Tibial nerve (tissue), 4 donors: ENCODE measurements around the gene NTSR1. TPM values are rescaled to one million over a fixed set of nuclear protein-coding genes. Genes with fewer than 3 reads are reported as not detected.

Source experiments
- DNase-seq, 2 donors: peaks; one replicate each; pipeline ENCODE4 v3.0.0-alpha.2; 2019; ENCODE audit warnings: low spot score in 2 of 2
- H3K27ac ChIP-seq, 4 donors: fragments of 200-600 bp; sonication (generic) in 3 of 4; one replicate each; pipeline ENCODE4 v1.5.1; 2017 to 2019; ENCODE audit warnings: mild to moderate bottlenecking in 1 of 4
- H3K27me3 ChIP-seq, 2 donors: fragments of 200-600 bp; sonication (generic) in 1 of 2; one replicate each; pipeline versions ENCODE4 v1.5.1 to v1.6.0; 2017 to 2019
- H3K36me3 ChIP-seq, 3 donors: fragments of 200-600 bp; sonication (generic); one replicate each; pipeline ENCODE4 v1.5.1; 2018 to 2019
- H3K4me1 ChIP-seq, 4 donors: fragments of 200-600 bp; sonication (generic) in 3 of 4; one replicate each; pipeline ENCODE4 v1.5.1; 2017 to 2019
- H3K4me3 ChIP-seq, 4 donors: fragments of 200-600 bp; sonication (generic) in 3 of 4; one replicate each; pipeline ENCODE4 v1.5.1; 2017 to 2019; ENCODE audit warnings: mild to moderate bottlenecking in 1 of 4, moderate library complexity in 1 of 4
- H3K9me3 ChIP-seq, 4 donors: fragments of 200-600 bp; sonication (generic) in 3 of 4; one replicate each; pipeline ENCODE4 v1.5.1; 2017 to 2019
- CTCF ChIP-seq, 5 experiments: fragments of 200-600 bp in 3 of 5; fragments of 450-650 bp in 2 of 5; sonication (generic) in 3 of 5; IDR thresholded peaks; one replicate each; pipeline ENCODE4 v1.5.1; 2016 to 2019; ENCODE audit warnings: antibody characterized with exemption in 5 of 5, mild to moderate bottlenecking in 3 of 5, moderate library complexity in 2 of 5
- EP300 ChIP-seq, 2 donors: sonication (generic); formaldehyde crosslinking; IDR thresholded peaks; one replicate each; pipeline ENCODE4 v1.6.1; 2017; ENCODE audit warnings: antibody characterized with exemption in 2 of 2, mild to moderate bottlenecking in 1 of 2
- POLR2A ChIP-seq, 2 donors: fragments of 450-650 bp; IDR thresholded peaks; one replicate each; pipeline ENCODE4 v1.6.1; 2017; ENCODE audit warnings: antibody characterized with exemption in 2 of 2, mild to moderate bottlenecking in 2 of 2, moderate library complexity in 2 of 2
- WGBS, 2 donors: methylation state at CpG; one replicate each; pipeline ENCODE4 v1.1.5; 2018; 5-methylcytosine and 5-hydroxymethylcytosine counted together
- total RNA-seq, 4 donors: library from RNA; depleted of rRNA; stranded (reverse); fragments of >200 nt; gene quantifications; one replicate each; pipeline ENCODE4 v1.1.0, GENCODE V29; 2016

The NTSR1 gene
- total RNA-seq, 4 donors from 2014 or later = 0.30 TPM; not detected in 3

- 71 to 73% methylated on average over 25 of the region's 25 CpGs for WGBS, 2 donors
- DNase-seq = no peak
These were observed 62.9 kb downstream of the NTSR1 start for GRCh38 chr20:62771396-62772102.

GRCh38 chr20:62772103-62772611, 63.5 kb downstream of the NTSR1 start:
- no peak for TF ChIP-seq CTCF (IDR thresholded peaks at IDR 0.05)
- no peak for TF ChIP-seq EP300 (IDR thresholded peaks at IDR 0.05)
- no peak for TF ChIP-seq POLR2A (IDR thresholded peaks at IDR 0.05)
- H3K27me3 ChIP-seq = peaks cover 0 to 38% of the 10 kb centered on the region in 2 donors
- H3K4me3 ChIP-seq = no peak overlapping the region
- H3K9me3 ChIP-seq = no peaks in the 10 kb centered on the region
- H3K36me3 ChIP-seq = no peaks in the 10 kb centered on the region
- DNase-seq = no peak
- WGBS, 2 donors = 86 to 91% methylated on average over 22 to 23 of the region's 23 CpGs
- peaks cover 0 to 11% (median 5%) of the 10 kb centered on the region in 4 donors for H3K4me1 ChIP-seq
- no peak overlapping the region for H3K27ac ChIP-seq

More at GRCh38 chr20:62771396-62772102, 62.9 kb downstream of the NTSR1 start:
- Histone ChIP-seq H3K27ac (no peak overlapping the region), H3K9me3 (no peaks in the 10 kb centered on the region), H3K4me3 (no peak overlapping the region), H3K27me3 (peaks cover 0 to 44% of the 10 kb centered on the region in 2 donors), H3K36me3 (no peaks in the 10 kb centered on the region), H3K4me1 (peaks cover 0 to 11% (median 4%) of the 10 kb centered on the region in 4 donors)
- no peak for TF ChIP-seq POLR2A (IDR thresholded peaks at IDR 0.05)
- TF ChIP-seq EP300 (IDR thresholded peaks at IDR 0.05) = no peak
- TF ChIP-seq CTCF (IDR thresholded peaks at IDR 0.05) = no peak

GRCh38 chr20:62772619-62772989, 64.0 kb downstream of the NTSR1 start:
- Histone ChIP-seq H3K9me3 (no peaks in the 10 kb centered on the region), H3K4me1 (peaks cover 0 to 12% (median 5%) of the 10 kb centered on the region in 4 donors), H3K27me3 (peaks cover 0 to 37% of the 10 kb centered on the region in 2 donors), H3K27ac (no peak overlapping the region), H3K36me3 (no peaks in the 10 kb centered on the region), H3K4me3 (no peak overlapping the region)
- whole genome bisulfite sequencing, 2 donors = 65 to 73% methylated on average over 10 to 11 of the region's 11 CpGs
- no peak for TF ChIP-seq EP300 (IDR thresholded peaks at IDR 0.05)
- no peak for TF ChIP-seq POLR2A (IDR thresholded peaks at IDR 0.05)
- TF ChIP-seq CTCF (IDR thresholded peaks at IDR 0.05) = no peak
- DNase-seq = no peak

GRCh38 chr20:62772990-62773844, 64.6 kb downstream of the NTSR1 start:
- no peak overlapping the region for H3K27ac ChIP-seq
- TF ChIP-seq POLR2A (IDR thresholded peaks at IDR 0.05) = no peak
- TF ChIP-seq EP300 (IDR thresholded peaks at IDR 0.05) = no peak
- no peak for TF ChIP-seq CTCF (IDR thresholded peaks at IDR 0.05)
- peaks cover 0 to 30% of the 10 kb centered on the region in 2 donors for H3K27me3 ChIP-seq
- H3K9me3 ChIP-seq = no peaks in the 10 kb centered on the region
- peaks cover 0 to 12% (median 4%) of the 10 kb centered on the region in 4 donors for H3K4me1 ChIP-seq
- WGBS, 2 donors = 40 to 49% methylated on average over 19 of the region's 19 CpGs
- DNase-seq = no peak
- H3K36me3 ChIP-seq = no peaks in the 10 kb centered on the region
- H3K4me3 ChIP-seq = no peak overlapping the region
